ENCODE results near the gene KMT2E. TPM values are rescaled to one million over a fixed set of nuclear protein-coding genes. Genes with fewer than 3 reads are reported as not detected.

The KMT2E gene
- 100 to 1,000 TPM; 115 to 135 (median 132) TPM for total RNA-seq
- long read RNA-seq, donor 1, partial matches to known transcripts: 28 of 78 reads
- long read RNA-seq, donor 1, other reads (novel, unspliced or antisense): 47 of 78 reads
- long read RNA-seq, donor 2, transcript KMT2E-214 (7 exons, 1,133 nt): major isoform, 8 of 92 reads
- long read RNA-seq, donor 2, partial matches to known transcripts: 61 of 92 reads
- long read RNA-seq, donor 2, other reads (novel, unspliced or antisense): 23 of 92 reads

- Histone ChIP-seq H3K9me3 (no peaks in the 10 kb centered on the region), H3K4me3 (peak within 1 kb of the TSS; percentile 91), H3K36me3 (ENCODE audit: low read depth) (no peaks in the 10 kb centered on the region), H3K4me1 (ENCODE audit: low read depth) (peaks cover 25% of the 10 kb centered on the region)
- DNase-seq (peak; percentile 92 to 93 (median 93)), ATAC-seq (peak; percentile 63)
- no peak for TF ChIP-seq CTCF (IDR thresholded peaks at IDR 0.05)
- intact Hi-C loops (cut with DNase I, micrococcal nuclease): no loop called here
Measured at GRCh38 chr7:105013816-105014692, at the start of gene KMT2E. KMT2E (plus strand) TSS chr7:105014205; CDS start chr7:105040953, 26,748 bp downstream.

GRCh38 chr7:104964626-104965236, 49.3 kb upstream of the KMT2E start:
- intact Hi-C loops (cut with DNase I, micrococcal nuclease): no loop called here
- H3K4me1 ChIP-seq (ENCODE audit: low read depth): peaks cover 27% of the 10 kb centered on the region

GRCh38 chr7:104966022-104966421, 48.0 kb upstream of the KMT2E start:
- intact Hi-C loops (cut with DNase I, micrococcal nuclease): no loop called here
- ATAC-seq (no peak), DNase-seq (peak in 1 of 3 donors; percentile 1)
- no peak for TF ChIP-seq CTCF (IDR thresholded peaks at IDR 0.05)
- Histone ChIP-seq H3K36me3 (ENCODE audit: low read depth) (no peaks in the 10 kb centered on the region), H3K9me3 (no peaks in the 10 kb centered on the region), H3K4me1 (ENCODE audit: low read depth) (peaks cover 31% of the 10 kb centered on the region), H3K4me3 (no peak overlapping the region)

More at GRCh38 chr7:104964626-104965236, 49.3 kb upstream of the KMT2E start:
- Histone ChIP-seq H3K9me3 (no peaks in the 10 kb centered on the region), H3K36me3 (ENCODE audit: low read depth) (no peaks in the 10 kb centered on the region), H3K4me3 (no peak overlapping the region)
- no peak for DNase-seq
- no peak for ATAC-seq
- TF ChIP-seq CTCF (IDR thresholded peaks at IDR 0.05): no peak

- ATAC-seq: no peak
- Histone ChIP-seq H3K9me3 (no peaks in the 10 kb centered on the region), H3K36me3 (ENCODE audit: low read depth) (no peaks in the 10 kb centered on the region), H3K4me3 (no peak overlapping the region), H3K4me1 (ENCODE audit: low read depth) (peaks cover 38% of the 10 kb centered on the region)
- peak in 1 of 3 donors; percentile 3 for DNase-seq
- intact Hi-C loops (cut with DNase I, micrococcal nuclease): no loop called here
- TF ChIP-seq CTCF (IDR thresholded peaks at IDR 0.05): no peak
Measured at GRCh38 chr7:104967088-104967487, 46.9 kb upstream of the KMT2E start.

GRCh38 chr7:104967595-104967994, 46.4 kb upstream of the KMT2E start:
- DNase-seq (peak in 1 of 3 donors; percentile 3), ATAC-seq (no peak)
- intact Hi-C loops (cut with DNase I, micrococcal nuclease): no loop called here
- no peaks in the 10 kb centered on the region for H3K9me3 ChIP-seq
- H3K4me3 ChIP-seq: no peak overlapping the region
- peaks cover 44% of the 10 kb centered on the region for H3K4me1 ChIP-seq (ENCODE audit: low read depth)
- TF ChIP-seq CTCF (IDR thresholded peaks at IDR 0.05): no peak
- H3K36me3 ChIP-seq (ENCODE audit: low read depth): no peaks in the 10 kb centered on the region
